GM23338 (cell line): ENCODE results near the gene DNASE1L1.
"Not testable (repeated sequence)": the region's sequence is repeated elsewhere in the genome, so short reads cannot be mapped to it uniquely, and the experiment has no call there.

Experiments used
- CREB1 ChIP-seq: fragments of 250-450 bp; sonication (Bioruptor Pico); IDR thresholded peaks from 2 replicates; pipeline ENCODE4 v1.5.0; 2020; ENCODE audit warnings: low read depth, mild to moderate bottlenecking, moderate library complexity
- EZH2 ChIP-seq: fragments of 200-600 bp; sonication (generic); IDR thresholded peaks from one replicate; pipeline ENCODE4 v1.8.0; 2017; ENCODE audit warnings: antibody characterized with exemption, mild to moderate bottlenecking, low read depth; ENCODE audit not compliant: unreplicated experiment
- EZH2phosphoT487 ChIP-seq: fragments of 200-600 bp; sonication (generic); IDR thresholded peaks from one replicate; pipeline ENCODE4 v1.8.1; 2018; ENCODE audit warnings: antibody characterized with exemption; ENCODE audit not compliant: unreplicated experiment
- JUNB ChIP-seq: IDR thresholded peaks from one replicate; pipeline ENCODE4 v1.6.1; 2016; ENCODE audit warnings: antibody characterized with exemption; ENCODE audit not compliant: unreplicated experiment
- NANOG ChIP-seq: IDR thresholded peaks from 2 replicates; pipeline ENCODE4 v1.6.1; 2016; ENCODE audit warnings: antibody characterized with exemption, borderline replicate concordance
- POLR2AphosphoS5 ChIP-seq: IDR thresholded peaks from 2 replicates; pipeline ENCODE4 v1.6.1; 2016; ENCODE audit warnings: antibody characterized with exemption, low read depth
- STAT1 ChIP-seq: IDR thresholded peaks from one replicate; pipeline ENCODE4 v1.6.1; 2016; ENCODE audit warnings: antibody characterized with exemption; ENCODE audit not compliant: unreplicated experiment
- ZNF114 ChIP-seq: fragments of 250-450 bp; sonication (Bioruptor Pico); IDR thresholded peaks from 2 replicates; pipeline ENCODE4 v1.5.0; 2020; ENCODE audit warnings: mild to moderate bottlenecking, moderate library complexity
- ZNF331 ChIP-seq: fragments of 250-450 bp; sonication (Bioruptor Pico); IDR thresholded peaks from 2 replicates; pipeline ENCODE4 v1.5.0; 2020; ENCODE audit warnings: low read depth, mild to moderate bottlenecking, moderate library complexity
- TF ChIP-seq, protein P1 (sequence below), 2 experiments: fragments of 200-600 bp in 1 of 2; sonication (generic) in 1 of 2; conservative IDR thresholded peaks; 2 replicates each; pipeline versions ENCODE4 v1.5.1 to v1.6.1; 2016 to 2017; ENCODE audit warnings: antibody characterized with exemption in 2 of 2, low read depth in 2 of 2, mild to moderate bottlenecking in 2 of 2, moderate library complexity in 1 of 2
- TF ChIP-seq, protein P2 (sequence below): IDR thresholded peaks from one replicate; pipeline ENCODE4 v1.6.1; 2018; ENCODE audit warnings: antibody characterized with exemption; ENCODE audit not compliant: unreplicated experiment
- TF ChIP-seq, protein P3 (sequence below): IDR thresholded peaks from 2 replicates; pipeline ENCODE4 v1.6.1; 2016; ENCODE audit warnings: antibody characterized with exemption

DNA sequence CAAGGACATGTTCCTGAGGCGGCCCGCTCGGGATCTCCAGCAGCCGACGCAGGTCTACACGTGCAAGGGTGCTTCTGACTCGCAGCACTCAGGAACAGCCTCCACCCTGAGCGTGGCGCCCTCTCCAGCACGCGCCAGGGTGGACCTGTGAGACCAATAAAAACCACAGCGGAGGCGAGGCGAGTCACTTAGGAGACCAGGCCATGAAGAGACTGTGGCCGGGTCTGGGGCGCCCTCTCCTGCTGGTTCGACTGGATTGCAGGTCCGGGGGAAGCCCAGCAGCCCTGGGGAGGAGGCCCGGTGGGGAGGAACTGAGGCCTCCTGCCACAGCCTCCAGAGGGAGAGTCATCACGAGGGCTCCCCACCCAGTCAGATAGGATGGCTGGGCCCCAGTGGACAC, 21.0 kb downstream of the DNASE1L1 start:
- TF ChIP-seq, protein P1, sequence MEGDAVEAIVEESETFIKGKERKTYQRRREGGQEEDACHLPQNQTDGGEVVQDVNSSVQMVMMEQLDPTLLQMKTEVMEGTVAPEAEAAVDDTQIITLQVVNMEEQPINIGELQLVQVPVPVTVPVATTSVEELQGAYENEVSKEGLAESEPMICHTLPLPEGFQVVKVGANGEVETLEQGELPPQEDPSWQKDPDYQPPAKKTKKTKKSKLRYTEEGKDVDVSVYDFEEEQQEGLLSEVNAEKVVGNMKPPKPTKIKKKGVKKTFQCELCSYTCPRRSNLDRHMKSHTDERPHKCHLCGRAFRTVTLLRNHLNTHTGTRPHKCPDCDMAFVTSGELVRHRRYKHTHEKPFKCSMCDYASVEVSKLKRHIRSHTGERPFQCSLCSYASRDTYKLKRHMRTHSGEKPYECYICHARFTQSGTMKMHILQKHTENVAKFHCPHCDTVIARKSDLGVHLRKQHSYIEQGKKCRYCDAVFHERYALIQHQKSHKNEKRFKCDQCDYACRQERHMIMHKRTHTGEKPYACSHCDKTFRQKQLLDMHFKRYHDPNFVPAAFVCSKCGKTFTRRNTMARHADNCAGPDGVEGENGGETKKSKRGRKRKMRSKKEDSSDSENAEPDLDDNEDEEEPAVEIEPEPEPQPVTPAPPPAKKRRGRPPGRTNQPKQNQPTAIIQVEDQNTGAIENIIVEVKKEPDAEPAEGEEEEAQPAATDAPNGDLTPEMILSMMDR (conservative IDR thresholded peaks at IDR 0.05; ENCODE audit: low read depth in 2 of 2): not testable (repeated sequence)
- TF ChIP-seq, protein P2, sequence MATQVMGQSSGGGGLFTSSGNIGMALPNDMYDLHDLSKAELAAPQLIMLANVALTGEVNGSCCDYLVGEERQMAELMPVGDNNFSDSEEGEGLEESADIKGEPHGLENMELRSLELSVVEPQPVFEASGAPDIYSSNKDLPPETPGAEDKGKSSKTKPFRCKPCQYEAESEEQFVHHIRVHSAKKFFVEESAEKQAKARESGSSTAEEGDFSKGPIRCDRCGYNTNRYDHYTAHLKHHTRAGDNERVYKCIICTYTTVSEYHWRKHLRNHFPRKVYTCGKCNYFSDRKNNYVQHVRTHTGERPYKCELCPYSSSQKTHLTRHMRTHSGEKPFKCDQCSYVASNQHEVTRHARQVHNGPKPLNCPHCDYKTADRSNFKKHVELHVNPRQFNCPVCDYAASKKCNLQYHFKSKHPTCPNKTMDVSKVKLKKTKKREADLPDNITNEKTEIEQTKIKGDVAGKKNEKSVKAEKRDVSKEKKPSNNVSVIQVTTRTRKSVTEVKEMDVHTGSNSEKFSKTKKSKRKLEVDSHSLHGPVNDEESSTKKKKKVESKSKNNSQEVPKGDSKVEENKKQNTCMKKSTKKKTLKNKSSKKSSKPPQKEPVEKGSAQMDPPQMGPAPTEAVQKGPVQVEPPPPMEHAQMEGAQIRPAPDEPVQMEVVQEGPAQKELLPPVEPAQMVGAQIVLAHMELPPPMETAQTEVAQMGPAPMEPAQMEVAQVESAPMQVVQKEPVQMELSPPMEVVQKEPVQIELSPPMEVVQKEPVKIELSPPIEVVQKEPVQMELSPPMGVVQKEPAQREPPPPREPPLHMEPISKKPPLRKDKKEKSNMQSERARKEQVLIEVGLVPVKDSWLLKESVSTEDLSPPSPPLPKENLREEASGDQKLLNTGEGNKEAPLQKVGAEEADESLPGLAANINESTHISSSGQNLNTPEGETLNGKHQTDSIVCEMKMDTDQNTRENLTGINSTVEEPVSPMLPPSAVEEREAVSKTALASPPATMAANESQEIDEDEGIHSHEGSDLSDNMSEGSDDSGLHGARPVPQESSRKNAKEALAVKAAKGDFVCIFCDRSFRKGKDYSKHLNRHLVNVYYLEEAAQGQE: not testable (repeated sequence)
- not testable (repeated sequence) for TF ChIP-seq ZNF114; POLR2AphosphoS5; EZH2; JUNB; EZH2phosphoT487; CREB1; STAT1; ZNF331 (CRISPR knock-in tag); NANOG
- TF ChIP-seq, protein P3, sequence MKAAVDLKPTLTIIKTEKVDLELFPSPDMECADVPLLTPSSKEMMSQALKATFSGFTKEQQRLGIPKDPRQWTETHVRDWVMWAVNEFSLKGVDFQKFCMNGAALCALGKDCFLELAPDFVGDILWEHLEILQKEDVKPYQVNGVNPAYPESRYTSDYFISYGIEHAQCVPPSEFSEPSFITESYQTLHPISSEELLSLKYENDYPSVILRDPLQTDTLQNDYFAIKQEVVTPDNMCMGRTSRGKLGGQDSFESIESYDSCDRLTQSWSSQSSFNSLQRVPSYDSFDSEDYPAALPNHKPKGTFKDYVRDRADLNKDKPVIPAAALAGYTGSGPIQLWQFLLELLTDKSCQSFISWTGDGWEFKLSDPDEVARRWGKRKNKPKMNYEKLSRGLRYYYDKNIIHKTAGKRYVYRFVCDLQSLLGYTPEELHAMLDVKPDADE: not testable (repeated sequence)
